HuH-7.5 (cell line): ENCODE data around the gene PPFIA1.
"Not testable (repeated sequence)": the region's sequence is repeated elsewhere in the genome, so short reads cannot be mapped to it uniquely, and the experiment has no call there.

Source experiments
- DNase-seq: peaks from one replicate; pipeline ENCODE4 v3.0.0; 2011; ENCODE audit warnings: low spot score

The PPFIA1 gene

GRCh38 chr11:70325824-70326223 is 55.3 kb downstream of the PPFIA1 start:
- DNase-seq: no peak

- DNase-seq: no peak
These were observed 55.9 kb downstream of the PPFIA1 start for GRCh38 chr11:70326365-70326811.

GRCh38 chr11:70326833-70327232 is 56.3 kb downstream of the PPFIA1 start:
- DNase-seq: no peak

GRCh38 chr11:70327717-70328116 is 57.2 kb downstream of the PPFIA1 start:
- DNase-seq: no peak

- DNase-seq: no peak
These were observed 58.1 kb downstream of the PPFIA1 start for GRCh38 chr11:70328556-70328955.

- not testable (repeated sequence) for DNase-seq
These were observed 60.9 kb downstream of the PPFIA1 start for GRCh38 chr11:70331320-70331843.

- no peak for DNase-seq
These were observed 61.4 kb downstream of the PPFIA1 start for GRCh38 chr11:70331901-70332300.

GRCh38 chr11:70332567-70332966 is 62.1 kb downstream of the PPFIA1 start:
- no peak for DNase-seq

GRCh38 chr11:70333261-70333660 is 62.8 kb downstream of the PPFIA1 start:
- no peak for DNase-seq

GRCh38 chr11:70334351-70334995 is 64.0 kb downstream of the PPFIA1 start:
- DNase-seq: no peak

GRCh38 chr11:70335511-70335910 is 65.0 kb downstream of the PPFIA1 start:
- no peak for DNase-seq

GRCh38 chr11:70338594-70338993 is 68.1 kb downstream of the PPFIA1 start:
- DNase-seq: no peak

GRCh38 chr11:70339066-70339465 is 68.6 kb downstream of the PPFIA1 start:
- DNase-seq: no peak

GRCh38 chr11:70341881-70342429 is 71.5 kb downstream of the PPFIA1 start:
- no peak for DNase-seq

GRCh38 chr11:70343636-70344035 is 73.1 kb downstream of the PPFIA1 start:
- DNase-seq: no peak

- DNase-seq: no peak
These were observed 77.7 kb downstream of the PPFIA1 start for GRCh38 chr11:70348191-70348590.

GRCh38 chr11:70348608-70349007 is 78.1 kb downstream of the PPFIA1 start:
- no peak for DNase-seq

- no peak for DNase-seq
These were observed 81.2 kb downstream of the PPFIA1 start for GRCh38 chr11:70351646-70352045.

- no peak for DNase-seq
These were observed 81.6 kb downstream of the PPFIA1 start for GRCh38 chr11:70352100-70352499.

- no peak for DNase-seq
These were observed 82.1 kb downstream of the PPFIA1 start for GRCh38 chr11:70352601-70353000.

GRCh38 chr11:70353329-70353728 is 82.8 kb downstream of the PPFIA1 start:
- DNase-seq: no peak

GRCh38 chr11:70353900-70354568 is 83.5 kb downstream of the PPFIA1 start:
- no peak for DNase-seq

GRCh38 chr11:70354629-70355028 is 84.1 kb downstream of the PPFIA1 start:
- no peak for DNase-seq
